Glutamatergic neuron (in vitro differentiated cells): ENCODE data around the gene CYP2F1. TPM values are rescaled to one million over a fixed set of nuclear protein-coding genes. Genes with fewer than 3 reads are reported as not detected.
"Not testable (repeated sequence)": the region's sequence is repeated elsewhere in the genome, so short reads cannot be mapped to it uniquely, and the experiment has no call there.

Experiments used
- DNase-seq: peaks from one replicate; pipeline ENCODE4 v3.0.0; 2022
- H3K27ac Mint-ChIP-seq: one replicate; pipeline ENCODE4 v1.8.0; 2020; ENCODE audit warnings: mild to moderate bottlenecking, mixed read lengths, inconsistent platforms; ENCODE audit not compliant: unreplicated experiment
- H3K27me3 Mint-ChIP-seq: one replicate; pipeline ENCODE4 v1.8.0; 2020; ENCODE audit warnings: mild to moderate bottlenecking, moderate library complexity, mixed read lengths, inconsistent platforms; ENCODE audit not compliant: unreplicated experiment
- H3K36me3 Mint-ChIP-seq: one replicate; pipeline ENCODE4 v1.8.0; 2020; ENCODE audit warnings: mild to moderate bottlenecking, mixed read lengths, inconsistent platforms; ENCODE audit not compliant: unreplicated experiment
- H3K4me1 Mint-ChIP-seq: one replicate; pipeline ENCODE4 v1.8.0; 2020; ENCODE audit warnings: mild to moderate bottlenecking, low read depth, mixed read lengths, inconsistent platforms; ENCODE audit not compliant: unreplicated experiment
- H3K4me3 Mint-ChIP-seq: one replicate; pipeline ENCODE4 v1.8.0; 2020; ENCODE audit warnings: mild to moderate bottlenecking, mixed read lengths, inconsistent platforms; ENCODE audit not compliant: unreplicated experiment
- H3K9me3 Mint-ChIP-seq: one replicate; pipeline ENCODE4 v1.8.0; 2020; ENCODE audit warnings: mild to moderate bottlenecking, moderate library complexity, mixed read lengths, inconsistent platforms; ENCODE audit not compliant: unreplicated experiment
- CTCF ChIP-seq: fragments of 200-600 bp; sonication (generic); IDR thresholded peaks from one replicate; pipeline ENCODE4 v1.5.0; 2021; ENCODE audit not compliant: partially characterized antibody, unreplicated experiment
- total RNA-seq: library from RNA; stranded (reverse); fragmentation: NEBNext Ultra II Directional; extraction: Animal tissue kit (Norgen Biotek cat#: 25700); gene quantifications from one replicate; pipeline ENCODE4 v1.2.1, GENCODE V29; 2021; ENCODE audit not compliant: unreplicated experiment

CYP2F1 gene
- total RNA-seq, 1 donor from 2014 or later: not detected

- Mint-ChIP-seq H3K27ac (no peak overlapping the region), H3K27me3 (peaks cover 10% of the 10 kb centered on the region), H3K36me3 (peaks cover 15% of the 10 kb centered on the region), H3K4me3 (no peak overlapping the region), H3K4me1 (no peaks in the 10 kb centered on the region), H3K9me3 (peaks cover 4% of the 10 kb centered on the region)
- no peak for TF ChIP-seq CTCF
- DNase-seq: no peak
Observed at GRCh38 chr19:41112728-41113290, 1.4 kb upstream of the CYP2F1 start.

- no peak for TF ChIP-seq CTCF
- no peak overlapping the region for H3K4me3 Mint-ChIP-seq
- no peaks in the 10 kb centered on the region for H3K4me1 Mint-ChIP-seq
- peaks cover 15% of the 10 kb centered on the region for H3K36me3 Mint-ChIP-seq
- H3K27ac Mint-ChIP-seq: no peak overlapping the region
- no peak for DNase-seq
- peaks cover 4% of the 10 kb centered on the region for H3K9me3 Mint-ChIP-seq
- H3K27me3 Mint-ChIP-seq: peaks cover 11% of the 10 kb centered on the region
Observed at GRCh38 chr19:41116261-41116660, 2.0 kb downstream of the CYP2F1 start.

- H3K27me3 Mint-ChIP-seq, DNase-seq, H3K4me1 Mint-ChIP-seq, H3K4me3 Mint-ChIP-seq, H3K36me3 Mint-ChIP-seq, H3K27ac Mint-ChIP-seq, H3K9me3 Mint-ChIP-seq: not testable (repeated sequence)
Observed at GRCh38 chr19:41120929-41121911, 7.0 kb downstream of the CYP2F1 start.

- not testable (repeated sequence) for H3K27ac Mint-ChIP-seq
Observed at GRCh38 chr19:41122846-41123245, 8.6 kb downstream of the CYP2F1 start.

GRCh38 chr19:41123716-41124294 is 9.6 kb downstream of the CYP2F1 start:
- no peak for TF ChIP-seq CTCF
- Mint-ChIP-seq H3K9me3 (peaks cover 2% of the 10 kb centered on the region), H3K27ac (no peak overlapping the region), H3K4me3 (no peak overlapping the region), H3K27me3 (peaks cover 4% of the 10 kb centered on the region), H3K36me3 (no peaks in the 10 kb centered on the region), H3K4me1 (peaks cover 1% of the 10 kb centered on the region)
- no peak for DNase-seq

More at GRCh38 chr19:41122846-41123245, 8.6 kb downstream of the CYP2F1 start:
- H3K4me1 Mint-ChIP-seq, H3K36me3 Mint-ChIP-seq, H3K4me3 Mint-ChIP-seq, H3K27me3 Mint-ChIP-seq, DNase-seq, H3K9me3 Mint-ChIP-seq: not testable (repeated sequence)

GRCh38 chr19:41126765-41127203 is 12.6 kb downstream of the CYP2F1 start:
- TF ChIP-seq CTCF: peak; percentile 88
- H3K4me3 Mint-ChIP-seq, H3K27ac Mint-ChIP-seq, H3K27me3 Mint-ChIP-seq, H3K9me3 Mint-ChIP-seq, H3K36me3 Mint-ChIP-seq, DNase-seq, H3K4me1 Mint-ChIP-seq: not testable (repeated sequence)

- H3K4me3 Mint-ChIP-seq, DNase-seq, H3K4me1 Mint-ChIP-seq, H3K9me3 Mint-ChIP-seq, H3K36me3 Mint-ChIP-seq, H3K27me3 Mint-ChIP-seq, H3K27ac Mint-ChIP-seq: not testable (repeated sequence)
Observed at GRCh38 chr19:41127362-41127761, 13.1 kb downstream of the CYP2F1 start.

GRCh38 chr19:41127801-41128300 is 13.6 kb downstream of the CYP2F1 start:
- DNase-seq: peak; percentile 79
- not testable (repeated sequence) for H3K9me3 Mint-ChIP-seq, H3K4me1 Mint-ChIP-seq, H3K36me3 Mint-ChIP-seq, H3K27me3 Mint-ChIP-seq
- Mint-ChIP-seq H3K27ac (peak overlapping the region; percentile 72), H3K4me3 (peak overlapping the region; percentile 58)
